ENCODE data around the gene DAB1.

DAB1 gene

DNA sequence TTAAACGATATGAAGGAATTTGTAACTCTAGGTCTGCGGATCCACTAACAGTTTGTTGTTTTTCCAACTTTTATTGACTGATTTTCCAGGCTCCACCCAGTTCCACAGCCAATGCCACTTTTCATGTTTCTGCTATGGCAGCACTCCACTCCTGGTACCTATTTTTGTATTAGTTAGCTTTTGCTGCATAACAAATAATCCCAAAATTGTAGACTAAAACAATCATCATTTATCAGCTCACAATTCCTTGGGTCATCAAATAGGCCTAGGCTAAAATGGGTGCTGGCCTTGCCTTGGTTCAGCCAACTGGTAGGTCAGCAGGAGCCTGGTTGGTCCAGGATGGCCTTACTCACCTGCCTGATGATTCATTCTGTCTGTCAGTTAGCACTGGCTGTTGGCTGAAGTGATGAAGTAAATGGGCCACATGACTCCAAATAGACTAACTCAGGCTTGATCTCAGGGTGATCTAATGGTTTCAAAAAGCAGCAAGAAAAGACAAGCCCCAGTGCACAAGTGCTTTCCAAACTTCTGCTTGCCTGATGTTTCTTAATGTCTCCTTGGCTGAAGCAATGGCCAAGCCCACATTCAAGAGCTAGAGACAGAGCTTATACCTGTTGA, 454.9 kb downstream of the DAB1 start:
- no peak for DNase-seq

DNA sequence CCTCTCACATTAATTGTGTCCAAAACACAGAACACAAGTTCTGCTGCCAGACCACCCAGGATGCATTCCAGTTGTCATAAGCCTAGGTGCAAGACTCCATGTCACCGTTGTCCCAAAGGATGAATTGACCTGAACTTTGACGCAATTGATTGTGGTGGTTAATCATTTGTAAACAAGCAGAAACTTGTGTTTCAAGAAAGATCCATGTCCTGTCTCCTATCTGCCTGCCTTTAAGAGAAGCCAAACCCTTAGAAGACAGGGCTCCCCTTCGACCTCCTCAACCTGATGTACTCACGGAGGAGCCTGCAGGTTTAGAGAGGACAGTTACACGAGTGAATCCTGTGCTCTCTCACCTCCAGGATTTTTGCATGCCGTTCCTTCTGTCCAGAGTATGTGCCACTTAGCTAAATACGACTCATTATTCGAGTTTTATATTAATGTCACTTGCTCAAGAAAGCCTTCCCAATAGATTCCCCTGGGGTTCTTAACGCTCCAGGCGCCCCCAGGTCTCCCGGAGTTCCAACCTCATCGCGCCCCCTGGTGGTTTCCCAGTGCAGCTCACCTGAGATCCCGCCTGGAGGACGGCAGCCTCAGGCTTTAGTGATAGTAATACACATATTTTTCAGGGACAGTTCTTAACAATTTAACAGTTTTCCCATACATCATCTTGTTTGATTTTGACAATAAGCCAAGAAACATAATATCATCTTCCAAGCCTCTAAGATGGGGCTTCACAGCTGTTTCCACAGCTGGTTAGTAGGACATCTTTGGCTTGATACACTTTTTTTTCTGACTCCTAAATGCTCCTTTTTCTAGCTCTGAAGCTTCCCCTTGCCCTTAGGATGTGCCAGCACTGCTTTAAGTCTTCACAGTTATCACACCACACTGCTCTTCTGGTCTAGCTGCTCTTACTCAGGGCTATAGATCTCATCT, 455.7 kb downstream of the DAB1 start:
- DNase-seq = no peak

DNA sequence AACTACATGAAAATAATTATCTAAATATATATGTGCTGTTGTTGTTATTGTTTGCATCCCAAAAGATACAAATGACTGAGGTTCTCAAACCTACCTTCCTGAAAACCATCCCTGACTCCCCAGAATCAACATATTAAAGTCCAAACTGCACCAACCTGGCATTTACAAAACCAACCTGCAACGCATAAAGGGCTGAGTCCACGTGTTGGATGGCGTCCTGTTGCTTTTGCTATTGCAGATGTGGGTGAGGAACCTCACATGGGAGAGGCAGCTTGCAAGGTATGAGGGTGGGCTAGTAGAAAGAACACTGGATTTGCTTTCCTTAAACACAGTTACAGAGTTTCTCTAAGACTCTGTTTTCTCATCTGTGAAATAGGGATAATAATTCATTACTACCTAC, 456.5 kb downstream of the DAB1 start:
- DNase-seq = no peak

DNA sequence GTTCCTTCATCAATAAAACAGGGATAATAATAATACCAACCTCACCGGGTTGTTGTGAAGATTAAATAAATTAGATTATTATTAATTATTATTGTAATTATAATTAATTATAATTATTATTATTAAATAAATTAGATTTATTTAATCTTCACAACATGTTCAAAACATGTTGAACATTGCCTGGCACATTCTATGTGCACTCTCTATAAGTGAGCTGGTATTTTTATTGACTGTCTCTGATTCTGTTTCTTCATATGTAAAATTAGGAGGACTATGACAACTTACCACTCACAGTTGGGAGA, 457.2 kb downstream of the DAB1 start:
- no peak for DNase-seq

DNA sequence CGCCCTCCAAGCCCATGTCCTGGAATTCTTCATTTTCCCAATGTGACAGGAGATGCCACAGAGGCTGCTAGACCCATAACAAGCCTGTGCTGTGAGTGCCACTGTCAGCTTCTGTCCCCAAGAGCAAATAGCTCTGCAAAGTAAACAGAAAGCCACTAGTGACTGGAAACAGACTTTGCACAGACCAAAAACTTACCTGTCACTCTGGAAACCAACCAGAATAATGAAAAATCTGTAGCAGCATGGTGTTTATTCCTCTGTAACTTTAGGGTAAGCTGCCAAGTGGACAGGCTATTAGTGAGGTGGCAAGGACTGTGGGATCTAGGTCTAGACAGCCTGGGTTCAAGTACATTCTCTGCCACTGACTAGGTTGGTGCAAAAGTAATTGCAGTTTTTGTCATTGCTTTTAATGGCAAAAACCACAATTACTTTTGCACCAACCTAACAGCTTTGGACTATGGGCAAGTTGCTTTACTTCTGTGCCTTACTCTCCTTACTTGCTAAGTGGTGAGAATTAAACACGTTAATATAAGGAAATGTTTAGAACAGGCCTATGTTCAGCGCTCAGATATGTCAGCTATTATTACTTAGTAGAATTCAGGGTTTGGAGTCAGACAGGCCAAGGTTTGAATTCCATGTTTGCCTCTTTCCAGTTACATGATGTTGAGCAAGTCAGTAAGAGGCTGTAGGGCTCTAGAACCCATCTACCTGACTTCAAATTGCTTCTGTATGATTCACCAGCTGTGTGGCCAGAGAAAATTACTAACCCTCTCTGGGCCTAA, 457.8 kb downstream of the DAB1 start, which contains the start of gene C8B:
TSS of gene C8B (minus strand) at position 100 of the 782 bp plus-strand sequence. CDS start at position 33, 67 bp downstream.
- no peak for DNase-seq

DNA sequence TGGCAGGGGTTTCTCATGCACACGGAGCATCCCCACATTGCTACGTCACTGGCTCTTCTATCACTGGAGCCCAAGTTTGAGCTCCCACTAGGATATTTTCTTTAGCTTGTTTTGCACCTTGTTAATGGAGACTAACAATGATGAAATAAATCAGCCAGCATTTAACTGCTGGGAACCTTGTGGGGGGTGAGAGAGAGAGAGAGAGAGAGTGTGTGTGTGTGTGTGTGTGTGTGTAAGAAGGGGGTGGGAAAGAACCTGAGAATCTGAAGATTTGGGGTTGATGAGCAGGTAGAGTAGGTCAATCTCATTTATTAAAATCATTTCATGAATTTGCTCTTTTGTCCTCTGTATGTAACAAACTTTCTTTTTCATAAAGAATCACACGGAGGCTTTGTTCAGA, 458.7 kb downstream of the DAB1 start:
- DNase-seq = no peak

DNA sequence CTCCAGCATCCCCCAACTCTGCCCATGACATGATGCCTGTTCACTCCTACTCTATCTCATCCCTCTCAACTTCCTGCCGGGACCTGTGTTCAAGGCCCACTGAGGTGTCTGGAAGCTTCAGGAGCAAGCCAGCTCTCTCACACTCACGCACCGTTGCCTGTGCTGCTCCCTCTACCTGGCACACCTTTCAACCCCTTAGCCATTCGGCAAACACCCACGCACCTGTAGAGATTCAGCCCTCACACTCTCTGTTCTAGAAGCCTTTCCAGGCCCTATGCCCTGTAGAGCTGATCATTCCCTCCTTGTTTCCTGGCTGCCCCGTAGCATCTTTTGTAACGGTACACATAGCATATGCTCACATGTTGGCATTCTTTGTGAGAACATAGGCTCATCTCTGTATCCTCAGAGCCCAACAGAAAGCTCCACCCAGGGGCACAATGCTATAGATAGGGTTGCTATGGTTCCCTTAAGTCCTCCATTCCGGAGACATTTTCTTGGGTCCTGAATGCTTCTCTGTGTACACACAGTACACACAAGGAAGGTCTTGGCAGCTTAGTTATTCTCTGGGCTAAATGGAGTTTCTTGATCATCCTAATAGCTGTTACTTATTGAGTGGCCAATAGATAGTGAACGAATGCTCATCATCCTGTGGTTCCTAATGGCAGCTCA, 459.4 kb downstream of the DAB1 start:
- DNase-seq = no peak

DNA sequence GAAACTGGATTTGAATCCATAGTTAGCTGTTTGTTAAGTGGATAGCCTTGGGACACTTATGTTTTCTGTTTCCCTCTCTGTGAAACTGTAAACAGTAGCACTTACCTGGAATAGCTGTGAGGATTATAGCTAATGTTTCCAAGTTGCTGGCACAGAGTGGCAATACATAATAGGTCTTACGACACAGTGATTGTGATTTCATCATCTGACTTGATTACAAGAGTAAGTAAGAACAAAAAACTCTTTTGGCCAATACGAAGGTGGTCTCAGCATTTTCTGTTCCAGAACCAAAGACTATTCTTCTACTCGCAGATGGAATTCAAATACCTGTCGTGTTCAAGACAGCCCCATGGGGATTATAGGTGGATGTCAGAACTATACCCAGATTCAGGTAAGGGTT, 460.2 kb downstream of the DAB1 start:
- DNase-seq = no peak

DNA sequence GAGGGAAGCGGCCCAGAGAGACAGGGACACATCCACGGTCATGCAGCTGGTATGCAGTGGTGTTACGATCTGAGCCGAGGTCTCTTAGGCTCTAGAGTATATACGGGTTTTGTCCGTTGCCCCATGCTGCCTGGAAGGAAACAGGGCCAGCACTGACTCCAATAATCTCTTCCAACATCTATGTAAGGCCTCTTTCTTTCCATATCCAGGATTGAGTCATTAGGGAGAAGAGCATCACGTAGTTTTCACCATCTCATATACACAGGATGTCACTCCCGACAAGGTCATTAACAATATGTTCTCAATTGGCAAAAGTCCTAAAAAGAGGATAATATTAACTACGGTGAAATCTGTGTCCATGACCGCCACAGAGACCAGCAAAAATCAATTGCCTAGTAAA, 462.4 kb downstream of the DAB1 start:
- no peak for DNase-seq

DNA sequence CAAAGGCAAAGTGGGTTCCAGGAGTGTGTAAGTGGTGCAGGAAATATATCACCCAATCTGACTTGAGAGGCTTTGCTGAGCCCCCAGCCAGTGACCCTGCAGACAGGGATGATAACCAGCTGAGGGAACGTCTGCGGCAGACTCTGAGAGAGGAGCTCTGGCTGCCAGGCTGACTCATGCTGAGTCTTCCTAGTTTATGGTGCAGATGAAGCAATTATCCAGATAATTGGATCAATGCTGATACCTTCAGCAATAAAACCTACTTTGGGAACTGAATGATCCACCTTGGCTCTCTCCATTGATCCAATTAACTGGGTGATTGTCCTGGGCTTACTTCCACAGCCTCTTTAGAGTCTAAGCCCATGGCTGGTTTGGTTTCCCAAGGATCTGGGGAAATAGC, 465.3 kb downstream of the DAB1 start:
- DNase-seq = no peak

DNA sequence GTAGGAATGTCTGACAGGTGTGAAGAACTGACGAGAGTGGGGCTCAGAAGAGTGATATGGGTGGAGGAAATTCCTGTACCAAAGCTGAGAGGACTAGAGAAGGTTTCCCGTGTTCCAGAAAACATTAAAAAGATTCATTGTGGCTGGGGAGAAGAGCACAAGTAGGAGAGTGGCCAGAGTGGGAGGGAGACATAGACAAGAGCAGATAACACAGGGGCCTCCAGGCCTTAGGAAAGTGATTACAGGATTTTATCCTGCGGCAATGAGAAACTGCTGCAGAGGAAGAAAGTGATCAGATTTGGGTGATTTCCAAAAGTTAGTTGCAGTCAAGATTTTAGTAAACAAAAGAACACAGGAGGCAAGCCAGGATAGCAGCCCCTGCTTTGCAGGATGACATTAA, 465.9 kb downstream of the DAB1 start:
- DNase-seq = no peak

DNA sequence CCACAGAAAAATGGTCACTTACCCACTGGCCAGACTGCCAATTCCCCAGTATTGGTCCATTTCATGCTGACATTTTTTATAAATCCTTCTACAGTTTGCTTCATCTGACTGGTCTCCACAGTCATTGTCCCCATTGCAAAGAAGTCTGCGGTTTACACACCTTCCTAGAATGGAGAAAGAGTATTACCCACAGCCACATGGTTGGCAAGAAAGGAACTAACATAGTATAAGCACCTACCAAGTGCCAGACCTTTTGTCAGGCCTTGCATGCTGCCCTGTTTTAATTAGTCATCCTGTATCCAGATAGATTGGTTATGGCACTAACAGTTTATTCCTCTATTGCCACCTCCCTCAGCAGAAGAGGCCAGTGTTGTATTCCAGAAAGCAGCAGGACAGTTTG, 469.2 kb downstream of the DAB1 start:
- no peak for DNase-seq

DNA sequence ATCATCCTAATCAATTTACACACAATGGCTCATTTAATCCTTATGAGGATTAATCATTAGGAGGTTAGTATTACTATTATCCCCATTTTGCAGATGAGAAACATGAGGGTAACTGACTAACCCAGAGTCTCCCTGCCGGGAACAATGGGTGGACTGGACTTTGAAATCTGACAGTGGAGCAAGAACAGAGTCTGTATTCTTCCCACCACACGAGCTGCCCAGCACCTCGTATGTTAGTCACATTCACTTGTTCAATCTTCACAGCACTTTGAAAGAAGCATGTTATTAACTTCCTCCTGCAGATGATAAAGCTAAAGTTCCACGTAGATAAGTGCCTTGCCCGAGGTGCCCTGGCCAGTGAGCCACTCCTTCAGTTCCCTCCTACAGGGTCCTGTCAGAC, 470.5 kb downstream of the DAB1 start:
- DNase-seq = no peak

DNA sequence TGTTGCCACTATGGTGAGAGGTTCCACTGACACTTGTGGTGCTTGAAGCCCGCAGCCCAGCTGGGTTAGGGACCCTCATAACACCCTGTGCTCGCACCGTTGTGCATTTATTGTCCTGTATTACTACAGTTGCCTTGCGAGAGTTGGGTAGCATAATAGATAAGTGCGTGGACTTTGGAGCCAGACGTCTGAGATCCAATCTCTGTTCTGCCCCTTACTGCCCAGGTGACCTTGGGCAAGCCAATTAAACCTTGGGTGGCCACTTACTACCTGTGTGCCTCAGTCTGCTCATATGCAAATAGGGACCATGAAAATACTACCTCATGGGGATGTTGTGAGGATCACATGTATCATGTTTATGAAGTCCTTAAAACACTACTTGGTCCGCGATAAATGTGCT, 471.4 kb downstream of the DAB1 start:
- DNase-seq = no peak

DNA sequence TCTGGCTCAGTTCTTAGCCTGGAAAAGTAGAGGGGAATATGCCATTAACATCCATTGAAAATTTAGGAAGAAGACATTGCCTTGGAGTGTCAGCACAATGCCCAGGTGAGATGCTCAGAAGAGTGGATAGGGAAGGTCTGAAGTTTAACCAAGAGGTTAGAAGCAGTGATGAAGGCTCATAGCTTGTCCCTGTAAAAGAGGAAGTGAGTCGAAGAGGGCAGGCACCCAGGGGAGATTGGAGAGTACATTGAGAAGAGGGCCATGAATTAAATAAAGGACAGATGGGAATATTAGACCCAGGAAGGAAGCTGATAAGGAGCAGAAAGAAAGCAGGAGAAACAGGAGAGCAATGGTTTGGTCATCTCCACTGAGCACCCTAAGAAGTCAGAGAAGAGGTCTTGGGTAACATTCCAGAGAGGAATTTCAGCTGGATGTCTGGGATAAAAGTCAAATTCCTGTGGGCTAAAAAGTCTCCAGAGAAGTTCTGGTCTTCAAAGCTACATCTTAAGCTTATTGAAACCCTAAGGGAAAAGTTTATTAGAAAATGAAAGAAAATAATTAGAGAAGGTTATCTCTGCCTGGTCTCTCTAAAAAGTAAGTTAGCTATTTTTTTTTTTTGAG, 475.3 kb downstream of the DAB1 start:
- no peak for DNase-seq

All from central memory CD4-positive, alpha-beta T cell (primary cell).